Stimulated activated CD8-positive, alpha-beta memory T cell treated with anti-CD3 and anti-CD28 coated beads, Interleukin-4, amount 100 ng/mL, for 24 hours (primary cell): ENCODE measurements around the gene MTUS2.

ENCODE experiments used
- DNase-seq: peaks from one replicate; pipeline ENCODE4 v3.0.0-alpha.2; 2020; ENCODE audit warnings: low read depth

MTUS2 gene

DNA sequence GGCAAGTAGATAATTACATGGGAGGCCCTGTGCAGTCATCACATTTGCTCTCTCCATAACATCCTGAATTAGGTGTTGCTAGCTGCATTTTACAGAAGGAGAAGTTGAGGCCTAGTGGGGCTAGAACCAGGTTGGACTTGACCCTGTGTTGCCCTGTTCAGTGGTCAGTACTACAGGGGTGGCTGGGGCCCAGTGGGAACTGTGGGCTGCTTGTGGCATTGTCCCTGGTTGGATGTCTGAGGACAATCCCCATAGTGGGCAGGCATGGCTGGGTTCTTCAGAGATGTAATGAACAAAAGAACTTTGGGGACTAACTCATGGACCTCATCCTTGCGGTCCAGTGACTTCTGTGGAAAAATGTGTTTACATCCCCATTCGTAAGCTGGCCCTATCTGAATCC is 38.9 kb downstream of the MTUS2 start:
- no peak for DNase-seq

DNA sequence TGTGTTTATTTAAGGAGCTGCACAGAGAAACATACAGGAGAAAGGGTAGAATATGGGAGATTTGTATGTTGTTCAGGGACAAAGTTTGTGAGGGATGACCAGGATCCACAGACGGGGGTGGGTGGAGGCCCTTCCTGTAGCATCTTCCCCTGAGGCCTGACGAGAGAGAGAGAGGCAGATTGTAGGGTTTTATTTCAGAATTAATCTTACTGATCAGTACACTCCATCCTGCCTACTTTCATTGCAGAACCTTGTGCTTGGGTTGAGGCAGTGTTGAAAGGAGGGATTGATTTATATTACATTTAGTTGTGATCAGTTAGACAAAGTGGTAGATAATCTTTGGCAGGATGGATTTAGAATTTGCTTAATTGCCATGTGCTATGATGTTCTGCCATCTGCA is 39.6 kb downstream of the MTUS2 start:
- no peak for DNase-seq

DNA sequence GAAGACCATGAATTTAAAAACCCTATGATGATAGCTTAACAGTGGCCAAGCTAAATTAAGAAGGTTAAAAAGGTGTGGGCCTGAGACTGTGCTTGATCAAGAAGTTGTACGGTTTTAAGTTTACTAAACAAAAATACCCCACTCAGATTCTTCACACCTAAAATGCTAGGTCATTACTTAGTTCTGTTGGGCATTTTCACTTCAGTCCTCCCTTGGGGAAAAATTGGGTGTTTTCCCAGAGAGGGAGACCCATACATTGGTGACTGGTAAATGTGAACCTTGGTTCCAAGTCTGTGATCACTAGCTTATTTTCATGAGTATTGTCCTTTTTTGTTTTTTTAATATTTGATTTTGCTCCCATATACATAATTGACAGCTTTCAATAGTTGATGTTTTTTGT is 44.4 kb downstream of the MTUS2 start:
- DNase-seq = no peak

DNA sequence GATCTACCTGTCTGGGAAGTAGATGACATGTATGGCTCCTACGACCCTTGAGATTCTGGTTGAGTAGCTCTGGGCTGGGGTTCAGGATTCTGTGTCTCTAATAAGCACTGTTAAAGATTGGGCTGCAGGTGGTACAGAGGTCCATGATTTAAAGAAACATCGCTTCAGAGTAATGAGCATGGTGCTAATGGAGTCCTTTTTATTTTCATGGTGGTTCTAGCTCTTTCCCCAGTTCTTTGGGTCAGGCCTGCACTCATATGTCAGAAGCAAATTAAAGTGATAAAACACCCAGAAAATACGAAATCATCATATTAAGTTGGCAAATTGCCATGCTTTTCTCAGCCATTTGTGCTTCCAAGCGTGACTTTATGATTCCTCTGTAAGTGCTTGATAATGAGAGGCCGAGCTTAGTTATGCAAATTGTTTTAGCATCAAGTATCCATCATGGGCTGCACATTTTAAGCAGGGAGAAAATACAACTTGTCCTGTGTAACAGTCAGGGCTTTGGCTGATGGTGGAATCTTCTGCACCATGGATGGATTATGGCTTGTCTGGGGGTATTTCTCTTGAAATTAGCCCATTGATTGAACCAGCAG is 45.1 kb downstream of the MTUS2 start:
- no peak for DNase-seq

DNA sequence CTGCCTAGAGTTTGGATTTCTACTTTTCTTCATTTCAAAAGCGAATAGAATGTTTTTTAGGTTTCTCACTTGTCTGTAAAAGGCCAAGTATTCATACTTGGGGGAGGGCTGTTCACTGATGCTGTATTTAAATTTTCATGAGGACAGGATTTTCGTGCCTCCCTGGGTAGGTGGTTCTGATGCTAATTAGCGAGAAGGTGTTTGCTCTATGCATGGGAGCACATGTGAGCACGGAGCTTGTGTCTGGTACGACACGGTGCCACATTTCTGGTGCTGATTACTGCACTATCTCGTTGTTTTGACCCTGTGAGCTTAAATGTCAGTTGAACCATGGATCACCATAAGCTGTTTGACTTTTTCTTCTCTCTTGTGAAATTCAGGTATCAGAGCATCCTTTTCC is 45.8 kb downstream of the MTUS2 start:
- no peak for DNase-seq

DNA sequence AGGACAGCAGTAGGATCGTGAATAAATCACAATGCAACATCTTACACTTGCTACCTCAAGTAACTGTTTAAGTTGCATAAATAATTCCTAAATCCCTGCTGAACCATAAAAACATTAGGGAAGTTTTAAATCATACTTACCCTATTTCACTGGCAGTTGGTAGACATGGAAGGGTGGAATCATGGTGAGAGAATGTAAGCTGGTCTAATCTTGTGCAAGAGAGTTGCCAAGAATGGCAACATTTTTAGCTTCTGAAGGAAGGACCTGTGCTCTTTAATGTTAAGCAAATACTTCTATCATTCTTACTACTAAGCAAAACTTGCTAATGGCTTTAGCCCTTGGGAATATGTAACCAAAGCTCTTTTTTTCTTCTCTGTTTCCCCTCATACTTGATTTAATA is 46.8 kb downstream of the MTUS2 start:
- no peak for DNase-seq

DNA sequence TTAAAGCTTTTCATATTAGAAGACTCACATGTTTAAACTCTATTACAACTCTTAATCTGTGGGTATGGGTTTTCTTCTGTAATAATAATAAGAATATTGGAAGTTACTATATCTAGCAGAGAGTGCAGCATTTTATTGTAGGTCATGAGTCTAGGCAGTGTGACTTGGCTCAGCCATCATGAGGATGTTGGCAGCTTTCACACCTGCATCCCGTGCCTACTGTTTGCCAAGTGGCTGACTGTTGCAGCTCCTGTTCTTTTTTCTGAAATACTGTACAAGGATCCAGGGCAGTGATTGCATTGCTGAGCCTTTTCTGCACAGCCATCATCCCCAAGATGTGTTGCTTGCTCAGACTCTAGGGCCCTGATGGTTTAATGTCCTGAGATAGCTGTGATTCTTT is 47.4 kb downstream of the MTUS2 start:
- DNase-seq = no peak

DNA sequence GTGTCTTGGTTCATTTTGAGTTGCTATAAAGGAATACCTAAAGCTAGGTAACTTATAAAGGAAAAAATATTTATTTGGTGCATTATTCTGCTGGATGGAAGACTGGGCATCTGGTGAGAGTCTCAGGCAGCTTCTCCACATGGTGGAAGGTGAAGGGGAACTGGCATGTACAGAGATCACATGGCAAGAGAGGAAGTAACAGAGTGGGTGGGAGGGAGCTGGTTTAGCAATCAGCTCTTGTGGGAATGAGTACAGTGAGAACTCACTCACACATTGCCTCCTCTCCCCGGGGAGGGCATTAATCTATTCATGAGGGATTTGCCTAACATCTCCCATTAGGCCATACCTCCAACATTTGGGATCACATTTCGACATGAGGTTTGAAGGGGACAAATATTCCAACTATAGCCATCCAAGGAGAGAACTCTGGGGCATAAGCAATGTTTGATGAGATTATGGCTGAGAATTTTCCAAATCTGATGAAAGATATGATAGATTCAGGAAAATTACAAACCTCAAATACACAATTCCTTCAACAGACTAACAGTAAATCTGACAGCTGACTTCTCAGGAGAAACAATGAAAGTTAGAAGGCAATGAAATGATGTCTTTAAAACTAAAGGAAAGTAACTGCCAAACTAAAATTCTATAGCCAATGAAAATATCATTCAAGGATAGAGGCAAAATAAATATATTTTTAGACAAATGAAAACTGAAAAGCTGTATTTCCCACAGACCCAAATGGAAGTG is 52.5 kb downstream of the MTUS2 start:
- no peak for DNase-seq

DNA sequence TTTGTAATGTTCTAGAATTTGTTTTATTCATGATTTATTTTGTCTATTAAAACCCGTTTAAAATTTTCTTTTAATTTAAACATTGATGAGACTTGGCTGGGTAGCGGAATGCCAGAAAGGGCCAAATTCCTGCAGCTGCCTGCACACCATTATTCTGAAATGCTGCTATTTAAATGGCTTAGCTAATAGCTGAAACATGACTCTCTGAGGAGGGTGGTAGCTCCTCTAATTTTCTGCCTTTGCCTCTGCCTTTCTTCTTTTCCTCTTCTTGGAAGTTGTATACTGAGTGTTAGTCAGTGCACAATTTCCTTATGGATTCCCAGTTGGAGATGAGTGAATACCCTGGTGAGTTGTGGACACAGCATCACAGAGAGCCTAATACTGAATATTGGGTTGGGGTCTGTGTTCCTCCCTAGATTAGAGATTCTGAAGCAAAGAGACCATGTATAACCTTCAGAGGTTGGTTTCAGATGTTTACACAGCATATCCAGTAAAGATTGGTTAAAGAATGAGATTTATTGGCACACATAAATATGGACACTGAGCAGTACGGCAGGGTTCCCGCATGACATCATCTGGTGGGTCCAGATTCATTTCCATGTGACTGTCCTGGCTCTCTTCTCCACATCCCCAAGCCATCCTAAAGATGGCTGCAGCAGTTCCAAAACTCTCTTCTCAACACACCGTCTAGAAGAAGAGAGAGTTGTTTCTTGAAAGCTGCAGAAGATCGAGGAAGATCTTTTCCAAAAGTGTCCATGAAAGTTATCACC is 55.9 kb downstream of the MTUS2 start:
- DNase-seq = no peak

DNA sequence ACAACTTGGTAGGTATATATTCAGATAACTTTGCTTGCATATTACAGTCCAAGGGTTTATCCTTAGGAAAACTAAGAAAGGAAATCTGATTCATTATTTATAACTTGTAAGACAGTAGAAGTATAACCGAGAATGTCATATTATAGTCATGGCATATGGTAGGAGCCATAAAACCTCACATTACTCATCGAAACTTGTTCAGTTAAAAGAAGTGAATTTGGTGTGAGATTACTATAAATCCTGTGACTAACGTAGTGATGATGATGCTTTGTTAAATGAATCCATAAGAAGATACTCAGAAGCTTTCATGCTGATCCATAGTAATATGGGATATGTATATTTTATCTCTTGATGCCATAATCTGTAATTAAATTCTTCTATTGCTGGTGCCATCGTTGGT is 57.3 kb downstream of the MTUS2 start:
- no peak for DNase-seq

DNA sequence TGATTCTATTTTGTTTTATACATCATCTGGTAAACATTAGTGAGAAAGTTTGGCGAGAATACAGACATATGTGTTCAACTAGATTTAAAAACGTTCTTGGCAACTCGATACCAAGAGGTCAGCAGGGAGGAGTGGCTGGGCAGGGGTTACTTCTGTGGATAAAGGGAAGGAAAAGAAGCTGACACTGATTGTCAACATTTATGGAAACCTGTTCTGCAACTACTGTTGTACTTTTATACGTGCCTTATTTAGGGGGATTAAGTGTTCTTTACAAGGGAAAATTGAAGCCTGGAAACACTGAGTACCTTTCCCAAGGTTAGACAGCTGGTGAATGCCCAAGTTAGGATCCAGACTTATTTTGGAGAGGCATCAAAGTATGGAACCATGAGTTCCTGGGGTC is 65.0 kb downstream of the MTUS2 start:
- no peak for DNase-seq

DNA sequence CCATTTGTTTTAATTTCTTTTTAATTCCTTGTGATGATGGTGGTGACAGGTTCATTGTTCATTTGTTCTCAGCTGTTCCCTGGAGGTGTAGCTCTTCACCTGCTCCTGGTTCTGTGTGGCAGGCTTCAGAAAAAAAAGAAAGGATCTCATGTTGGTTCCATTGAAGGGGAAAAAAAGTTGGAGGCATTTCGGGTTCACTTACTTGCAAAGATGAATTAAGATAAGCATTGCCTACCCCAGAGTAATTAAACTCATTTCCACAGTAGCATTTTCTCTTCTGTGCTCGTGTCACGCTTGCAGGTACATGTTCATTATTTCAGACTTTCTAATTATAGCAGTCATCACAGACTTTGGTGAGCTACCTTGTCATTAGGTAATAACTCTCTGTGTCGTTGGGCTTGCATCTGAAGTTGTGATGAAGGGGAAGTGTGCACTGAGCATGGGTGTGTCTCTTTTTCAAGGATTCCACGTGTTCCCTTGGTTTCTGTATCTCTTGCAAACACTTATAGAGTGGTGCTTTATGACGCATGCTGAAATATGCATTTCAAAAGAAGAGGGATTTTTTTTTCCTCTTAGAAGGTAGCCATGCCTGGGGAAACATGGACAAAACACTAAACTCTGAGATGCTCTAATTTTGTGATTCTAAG is 69.1 kb downstream of the MTUS2 start:
- no peak for DNase-seq

DNA sequence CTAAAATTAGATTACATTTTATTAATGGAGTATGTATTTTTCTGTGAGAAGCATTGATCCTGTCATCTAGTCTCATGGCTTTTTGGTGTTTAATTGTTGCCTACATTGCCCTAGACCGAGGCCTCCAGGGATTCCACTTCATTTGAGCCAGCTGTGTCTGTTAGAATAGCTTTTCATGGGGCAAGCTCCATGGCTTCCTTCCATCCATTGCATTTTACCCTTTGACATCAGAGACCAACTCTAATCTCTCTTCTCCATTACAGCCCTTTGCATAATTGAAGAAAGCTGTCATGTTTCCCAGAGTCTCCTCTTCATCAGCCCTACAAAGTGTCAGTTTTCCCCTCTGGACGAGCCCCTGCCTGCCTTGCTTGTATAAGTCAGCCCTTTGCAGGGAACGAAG is 70.6 kb downstream of the MTUS2 start:
- DNase-seq = no peak

DNA sequence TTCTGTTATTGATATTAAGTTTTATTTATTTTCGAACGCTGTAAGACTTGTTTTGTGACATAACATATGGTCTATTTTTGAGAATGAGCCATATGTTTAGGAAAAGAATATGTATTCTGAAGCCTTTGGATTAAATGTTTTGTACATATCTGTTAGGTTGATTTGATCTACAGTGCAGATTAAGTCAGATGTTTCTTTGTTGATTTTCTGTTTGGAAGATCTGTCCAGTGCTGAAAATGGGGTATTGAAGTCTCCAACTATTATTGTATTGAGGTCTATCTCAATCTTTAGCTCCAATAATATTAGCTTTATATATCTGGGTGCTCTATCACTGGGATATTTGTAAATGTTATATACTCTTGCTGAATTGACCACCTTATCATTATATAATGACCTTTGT is 97.9 kb downstream of the MTUS2 start:
- no peak for DNase-seq

DNA sequence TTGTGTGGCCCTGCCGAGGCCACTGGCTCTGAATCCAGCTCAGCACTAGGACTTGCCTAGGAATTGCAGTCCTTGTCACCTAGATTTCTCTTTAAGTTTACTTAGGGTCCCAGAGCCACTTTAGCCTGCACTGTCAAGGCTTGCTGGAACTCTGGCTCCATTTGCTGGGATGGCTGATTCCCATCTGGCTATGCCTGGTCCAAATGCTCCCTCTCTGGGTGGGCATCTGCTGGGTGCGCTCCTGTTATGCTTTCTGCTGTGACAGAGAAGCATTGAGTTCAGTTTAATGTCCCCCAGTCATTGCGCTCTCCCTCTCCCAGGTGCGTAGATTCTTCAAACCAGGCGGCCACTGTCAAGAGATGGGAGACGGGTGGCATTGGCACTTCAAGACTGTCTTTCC is 102.2 kb downstream of the MTUS2 start:
- no peak for DNase-seq

DNA sequence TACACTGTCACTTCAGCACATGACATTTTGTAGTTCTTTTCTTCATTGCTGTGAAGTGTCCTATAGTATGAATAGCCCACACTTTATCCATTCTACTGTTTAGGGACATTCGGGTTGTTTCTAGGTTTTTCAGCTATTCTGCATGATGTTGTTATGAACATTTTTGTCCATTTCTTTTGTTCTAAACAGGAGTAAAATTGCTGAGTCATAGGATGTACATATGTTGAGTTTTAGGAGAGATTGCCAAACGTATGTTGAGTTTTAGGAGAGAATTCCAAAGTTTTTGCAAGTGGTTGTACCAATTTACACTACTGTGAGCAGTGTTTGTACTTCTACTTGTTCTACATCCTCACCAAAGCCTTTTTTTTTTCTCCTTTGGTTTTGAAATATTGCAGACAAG is 115.0 kb downstream of the MTUS2 start:
- no peak for DNase-seq

DNA sequence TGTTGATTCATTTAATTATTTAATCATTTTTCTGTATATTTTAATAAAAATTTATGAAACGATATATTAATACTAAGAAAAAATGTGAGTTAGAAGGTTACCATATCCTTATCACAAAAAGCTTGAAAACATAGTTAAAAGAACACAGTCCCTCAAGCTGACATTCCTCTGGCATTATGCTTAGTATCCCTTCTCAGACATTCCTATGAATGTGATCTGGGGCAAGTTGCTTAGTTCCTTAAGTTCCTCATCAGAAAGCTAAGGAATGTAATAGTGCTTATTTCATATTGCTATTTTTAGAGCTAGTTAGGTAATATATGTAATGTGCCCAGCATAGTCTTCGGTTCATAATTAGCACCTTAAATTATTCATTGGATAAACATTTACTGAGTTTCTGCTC is 122.8 kb downstream of the MTUS2 start:
- DNase-seq = no peak

DNA sequence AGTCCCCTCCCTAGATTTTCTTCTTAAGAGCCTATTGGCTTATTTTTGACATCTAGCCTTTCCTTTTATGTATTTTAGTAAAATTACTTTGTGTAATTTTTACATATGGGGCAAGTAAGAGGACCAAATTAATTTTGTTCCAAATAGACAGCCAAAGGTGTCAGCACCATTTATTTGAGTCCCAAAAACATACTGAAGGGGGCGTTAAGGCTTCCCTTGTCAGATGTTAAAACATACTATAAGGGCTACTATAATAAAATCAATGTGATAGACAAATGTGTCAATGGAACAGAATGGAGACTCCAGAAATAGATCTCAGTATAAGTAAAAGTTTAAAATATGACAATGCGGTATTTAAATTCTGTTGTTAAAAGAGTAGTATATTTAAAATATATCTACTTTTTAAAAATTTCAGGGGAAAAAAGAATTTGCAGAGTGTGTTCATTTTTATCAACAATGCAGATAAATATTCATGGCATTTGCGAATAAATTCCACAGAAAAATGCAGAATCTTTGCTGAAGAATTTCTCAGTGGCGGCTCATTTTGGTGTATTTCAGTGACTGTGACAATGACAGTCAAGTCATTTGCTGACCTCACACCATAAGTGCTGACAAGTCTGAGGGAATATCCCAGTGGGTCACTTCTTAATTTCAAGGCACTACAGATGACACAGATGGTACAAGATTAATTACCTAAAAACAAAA is 133.7 kb downstream of the MTUS2 start:
- DNase-seq = no peak

DNA sequence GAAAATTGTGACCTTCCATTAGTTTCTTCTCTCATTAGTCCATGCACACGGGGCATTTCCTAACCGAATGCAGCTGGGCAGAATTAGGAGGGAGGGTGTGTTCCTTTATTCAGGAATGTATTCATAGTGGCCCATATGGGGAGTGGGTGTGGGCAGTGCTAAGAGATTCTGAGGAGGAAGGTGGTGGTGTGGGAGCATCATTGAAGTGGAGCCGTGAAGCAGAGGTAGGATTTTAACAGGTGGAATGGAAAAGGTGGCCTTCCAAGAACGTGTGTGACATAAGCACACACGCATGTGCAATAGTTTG is 134.2 kb downstream of the MTUS2 start:
- no peak for DNase-seq

DNA sequence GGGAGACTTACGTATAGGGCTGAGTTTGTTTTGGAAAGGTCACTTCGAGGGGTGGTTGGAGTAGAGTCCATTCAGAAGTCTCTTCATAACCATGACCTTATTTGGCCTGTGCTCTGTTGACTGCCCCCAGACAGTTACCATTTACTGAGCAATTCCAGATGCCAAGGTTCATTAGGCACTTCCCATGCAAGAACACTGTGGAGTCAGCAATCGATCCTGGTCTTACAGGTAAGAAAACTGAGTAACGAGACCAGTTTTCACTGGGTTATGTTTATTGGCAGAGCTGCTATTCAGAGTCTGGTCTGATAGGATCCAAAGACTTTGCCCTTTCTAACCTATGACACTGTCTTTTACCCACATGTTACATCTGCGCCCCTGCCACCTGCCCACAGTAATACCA is 134.7 kb downstream of the MTUS2 start:
- no peak for DNase-seq

DNA sequence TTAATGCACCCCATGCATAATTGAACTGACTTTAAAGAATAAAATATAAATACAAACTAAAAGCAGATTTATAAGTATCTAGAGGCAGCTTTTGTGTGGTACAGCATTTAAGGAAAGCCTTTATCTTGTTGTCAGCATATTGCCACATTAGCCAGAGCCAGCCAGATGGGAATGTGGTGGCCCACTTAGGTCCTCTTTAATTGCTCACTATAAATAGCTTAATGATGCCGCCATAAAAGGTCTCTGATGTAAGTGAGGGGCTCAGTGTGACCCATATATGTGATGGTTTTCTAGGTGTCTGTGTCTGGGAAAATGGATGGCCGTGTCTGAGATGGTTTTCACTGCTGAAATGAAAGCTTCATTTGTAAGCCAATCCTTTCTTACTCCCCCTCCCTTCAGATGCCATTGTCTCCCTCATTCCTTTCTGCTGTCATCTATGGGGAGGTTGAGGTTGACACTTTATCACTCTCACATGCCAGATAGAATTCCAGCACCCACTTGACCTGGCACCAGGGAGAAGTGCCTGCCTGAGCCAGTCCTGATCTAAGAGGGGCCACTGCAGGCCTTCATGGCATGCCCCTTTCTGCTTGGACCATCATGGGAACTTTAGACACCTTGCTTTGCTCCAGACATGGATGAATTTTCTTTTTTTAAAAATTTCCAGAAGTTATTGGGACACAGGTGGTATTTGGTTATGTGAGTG is 135.3 kb downstream of the MTUS2 start:
- no peak for DNase-seq

DNA sequence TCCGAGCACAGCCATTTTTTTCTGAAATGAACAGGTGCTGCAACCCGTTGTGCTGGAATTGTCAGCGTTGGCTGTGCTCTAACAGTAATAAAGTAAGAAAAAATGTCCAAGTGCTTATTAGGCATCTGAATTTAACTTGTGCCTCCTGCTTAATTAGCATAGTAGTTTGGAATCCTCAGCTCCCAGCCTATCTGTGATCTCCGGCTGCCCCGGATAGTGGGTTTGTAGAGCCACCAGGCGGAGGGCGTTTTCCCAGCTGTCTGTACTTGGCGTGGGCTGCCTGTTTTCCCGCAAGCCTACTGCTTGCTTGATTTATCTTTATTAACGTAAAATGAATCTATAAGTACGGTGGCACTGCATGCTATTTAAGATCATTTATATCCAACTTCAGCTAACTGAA is 137.9 kb downstream of the MTUS2 start:
- DNase-seq = no peak
